ENCODE measurements around the gene UFSP1.

- no peak for TF ChIP-seq ARNTL (CRISPR knock-in tag; IDR thresholded peaks at IDR 0.05)
- no peak for TF ChIP-seq MAX (IDR thresholded peaks at IDR 0.05)
- TF ChIP-seq, protein P1, sequence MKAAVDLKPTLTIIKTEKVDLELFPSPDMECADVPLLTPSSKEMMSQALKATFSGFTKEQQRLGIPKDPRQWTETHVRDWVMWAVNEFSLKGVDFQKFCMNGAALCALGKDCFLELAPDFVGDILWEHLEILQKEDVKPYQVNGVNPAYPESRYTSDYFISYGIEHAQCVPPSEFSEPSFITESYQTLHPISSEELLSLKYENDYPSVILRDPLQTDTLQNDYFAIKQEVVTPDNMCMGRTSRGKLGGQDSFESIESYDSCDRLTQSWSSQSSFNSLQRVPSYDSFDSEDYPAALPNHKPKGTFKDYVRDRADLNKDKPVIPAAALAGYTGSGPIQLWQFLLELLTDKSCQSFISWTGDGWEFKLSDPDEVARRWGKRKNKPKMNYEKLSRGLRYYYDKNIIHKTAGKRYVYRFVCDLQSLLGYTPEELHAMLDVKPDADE (CRISPR knock-in tag; IDR thresholded peaks at IDR 0.05): no peak
- TF ChIP-seq EP300 (IDR thresholded peaks at IDR 0.05; ENCODE audit: low read depth in 2 of 2, low read length in 2 of 2): no peak
- TF ChIP-seq EP300 (CRISPR knock-in tag; IDR thresholded peaks at IDR 0.05; ENCODE audit: borderline replicate concordance): no peak
These were observed 40.3 kb upstream of the UFSP1 start for GRCh38 chr7:100929808-100930174.

Measured in HepG2 (cell line).